ENCODE data around the gene LASP1NB.
"Not testable (repeated sequence)": the region's sequence is repeated elsewhere in the genome, so short reads cannot be mapped to it uniquely, and the experiment has no call there.

LASP1NB gene

GRCh38 chr17:38918129-38918913 is 7.1 kb upstream of the LASP1NB start:
- peaks cover 30% of the 10 kb centered on the region for H3K36me3 Mint-ChIP-seq (ENCODE audit: insufficient read depth)
- DNase-seq: no peak
- no peak overlapping the region for H3K4me3 Mint-ChIP-seq
- H3K27me3 Mint-ChIP-seq (ENCODE audit: low read depth): no peaks in the 10 kb centered on the region
- no peak for ATAC-seq
- H3K9me3 Mint-ChIP-seq: no peaks in the 10 kb centered on the region
- H3K4me1 Mint-ChIP-seq (ENCODE audit: low read depth): peaks cover 13% of the 10 kb centered on the region

- Mint-ChIP-seq H3K4me3 (no peak overlapping the region), H3K36me3 (ENCODE audit: insufficient read depth) (peaks cover 29% of the 10 kb centered on the region), H3K27me3 (ENCODE audit: low read depth) (no peaks in the 10 kb centered on the region), H3K9me3 (no peaks in the 10 kb centered on the region), H3K4me1 (ENCODE audit: low read depth) (peaks cover 14% of the 10 kb centered on the region)
- no peak for ATAC-seq
- DNase-seq: no peak
Measured at GRCh38 chr17:38918916-38919315, 6.5 kb upstream of the LASP1NB start.

GRCh38 chr17:38919316-38920078 is 5.9 kb upstream of the LASP1NB start:
- Mint-ChIP-seq H3K9me3 (no peaks in the 10 kb centered on the region), H3K4me1 (ENCODE audit: low read depth) (peaks cover 14% of the 10 kb centered on the region), H3K4me3 (no peak overlapping the region), H3K36me3 (ENCODE audit: insufficient read depth) (peaks cover 24% of the 10 kb centered on the region), H3K27me3 (ENCODE audit: low read depth) (no peaks in the 10 kb centered on the region)
- ATAC-seq (no peak), DNase-seq (no peak)

- Mint-ChIP-seq H3K4me3 (no peak overlapping the region), H3K4me1 (ENCODE audit: low read depth) (peaks cover 24% of the 10 kb centered on the region), H3K36me3 (ENCODE audit: insufficient read depth) (peaks cover 19% of the 10 kb centered on the region), H3K9me3 (no peaks in the 10 kb centered on the region), H3K27me3 (ENCODE audit: low read depth) (no peaks in the 10 kb centered on the region)
- DNase-seq: no peak
- ATAC-seq: no peak
Measured at GRCh38 chr17:38920374-38921291, 4.8 kb upstream of the LASP1NB start.

GRCh38 chr17:38921756-38922411 is 3.5 kb upstream of the LASP1NB start:
- Mint-ChIP-seq H3K9me3 (no peaks in the 10 kb centered on the region), H3K36me3 (ENCODE audit: insufficient read depth) (peaks cover 14% of the 10 kb centered on the region), H3K4me3 (no peak overlapping the region), H3K4me1 (ENCODE audit: low read depth) (peaks cover 37% of the 10 kb centered on the region), H3K27me3 (ENCODE audit: low read depth) (no peaks in the 10 kb centered on the region)
- DNase-seq (no peak), ATAC-seq (no peak)

DNA sequence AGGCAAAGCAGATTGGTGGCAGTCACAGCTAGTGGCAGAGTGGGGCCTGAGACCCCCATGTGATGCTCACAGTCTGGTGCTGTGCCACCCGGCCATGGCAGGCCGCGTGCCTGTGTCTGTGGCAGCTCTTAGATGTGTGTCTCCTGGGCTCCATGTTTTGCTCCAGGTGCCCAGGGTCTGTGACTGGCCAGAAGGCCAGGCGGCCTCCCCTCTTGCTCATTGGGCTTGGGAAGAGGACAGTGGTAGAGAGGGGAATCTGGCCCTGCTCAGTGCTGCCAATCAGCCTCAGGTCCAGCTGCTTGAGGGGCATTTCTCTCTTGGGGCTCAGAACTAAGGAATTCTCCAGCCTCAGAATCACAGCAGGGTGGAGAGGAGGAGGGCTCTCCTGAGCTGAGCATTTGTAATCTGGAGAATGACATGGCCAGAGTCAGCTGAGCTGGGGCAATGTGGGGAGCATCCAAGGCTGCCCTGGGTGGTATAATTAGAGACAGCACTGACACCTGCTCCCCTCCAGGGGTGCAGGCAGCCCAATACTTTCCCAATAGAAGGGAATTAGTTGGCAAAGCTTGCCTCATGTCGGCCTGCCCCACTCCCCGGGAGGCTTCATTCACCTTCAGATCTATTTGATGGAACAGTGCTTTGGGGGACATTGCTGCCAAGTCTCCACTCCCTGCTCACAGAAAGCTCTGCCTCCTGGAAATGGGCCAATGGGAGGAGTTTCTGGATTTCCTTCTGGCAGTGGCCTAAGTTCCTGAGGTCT is 2.7 kb upstream of the LASP1NB start:
- Mint-ChIP-seq H3K4me3 (no peak overlapping the region), H3K9me3 (no peaks in the 10 kb centered on the region), H3K27me3 (ENCODE audit: low read depth) (no peaks in the 10 kb centered on the region), H3K36me3 (ENCODE audit: insufficient read depth) (peaks cover 11% of the 10 kb centered on the region), H3K4me1 (ENCODE audit: low read depth) (peaks cover 37% of the 10 kb centered on the region)
- ATAC-seq (no peak), DNase-seq (no peak)

DNA sequence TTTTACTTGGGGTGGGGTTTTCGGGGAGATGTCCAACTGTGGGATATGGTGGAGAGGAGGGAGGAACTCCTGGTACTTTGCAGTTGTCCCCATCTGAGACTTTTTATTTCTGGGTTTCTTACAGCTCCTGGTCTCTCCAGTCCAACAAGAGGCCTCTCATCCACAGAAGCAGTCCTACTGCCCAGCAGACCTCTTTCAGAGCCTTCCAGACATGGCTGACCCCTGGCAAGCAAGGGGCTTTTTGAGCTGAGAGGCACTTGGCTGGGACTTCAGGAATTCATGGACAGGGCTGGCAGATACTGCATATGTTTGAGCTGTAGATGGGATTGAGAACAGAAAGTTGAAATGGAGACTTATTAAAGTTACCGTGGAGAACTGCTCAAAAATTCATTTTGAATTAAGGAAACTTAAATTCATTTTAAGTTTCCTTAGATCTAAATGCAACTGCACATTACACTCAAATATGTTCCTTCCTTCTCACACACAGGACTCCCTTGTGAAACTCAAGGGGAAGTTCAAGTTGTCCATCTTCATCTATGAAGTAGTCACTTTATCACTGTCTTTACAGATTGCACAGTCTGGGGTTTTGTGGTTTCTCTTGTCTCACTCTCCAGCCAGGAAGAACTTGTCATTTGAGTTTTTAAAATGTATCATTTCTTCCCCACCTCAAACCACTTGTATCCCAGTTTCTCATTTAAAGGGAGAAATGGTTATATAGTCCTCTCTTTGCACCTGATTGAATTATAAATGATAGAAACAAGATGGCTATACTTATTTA is 1.1 kb downstream of the LASP1NB start:
- peak; percentile 81 for ATAC-seq
- peaks cover 35% of the 10 kb centered on the region for H3K4me1 Mint-ChIP-seq (ENCODE audit: low read depth)
- no peak overlapping the region for H3K4me3 Mint-ChIP-seq
- H3K36me3 Mint-ChIP-seq (ENCODE audit: insufficient read depth): no peaks in the 10 kb centered on the region
- DNase-seq: no peak
- H3K9me3 Mint-ChIP-seq: no peaks in the 10 kb centered on the region
- H3K27me3 Mint-ChIP-seq (ENCODE audit: low read depth): no peaks in the 10 kb centered on the region

DNA sequence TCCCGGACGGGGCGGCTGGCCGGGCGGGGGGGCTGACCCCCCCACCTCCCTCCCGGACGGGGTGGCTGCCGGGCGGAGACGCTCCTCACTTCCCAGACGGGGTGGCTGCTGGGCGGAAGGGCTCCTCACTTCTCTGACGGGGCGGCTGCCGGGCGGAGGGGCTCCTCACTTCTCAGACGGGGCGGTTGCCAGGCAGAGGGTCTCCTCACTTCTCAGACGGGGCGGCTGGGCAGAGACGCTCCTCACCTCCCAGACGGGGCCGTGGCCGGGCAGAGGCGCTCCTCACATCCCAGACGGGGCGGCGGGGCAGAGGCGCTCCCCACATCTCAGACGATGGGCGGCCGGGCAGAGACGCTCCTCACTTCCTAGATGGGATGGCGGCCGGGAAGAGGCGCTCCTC is 5.4 kb downstream of the LASP1NB start:
- not testable (repeated sequence) for H3K9me3 Mint-ChIP-seq; ATAC-seq; H3K4me3 Mint-ChIP-seq; DNase-seq; H3K36me3 Mint-ChIP-seq (ENCODE audit: insufficient read depth); H3K27me3 Mint-ChIP-seq (ENCODE audit: low read depth)
- H3K4me1 Mint-ChIP-seq (ENCODE audit: low read depth): peaks cover 14% of the 10 kb centered on the region

DNA sequence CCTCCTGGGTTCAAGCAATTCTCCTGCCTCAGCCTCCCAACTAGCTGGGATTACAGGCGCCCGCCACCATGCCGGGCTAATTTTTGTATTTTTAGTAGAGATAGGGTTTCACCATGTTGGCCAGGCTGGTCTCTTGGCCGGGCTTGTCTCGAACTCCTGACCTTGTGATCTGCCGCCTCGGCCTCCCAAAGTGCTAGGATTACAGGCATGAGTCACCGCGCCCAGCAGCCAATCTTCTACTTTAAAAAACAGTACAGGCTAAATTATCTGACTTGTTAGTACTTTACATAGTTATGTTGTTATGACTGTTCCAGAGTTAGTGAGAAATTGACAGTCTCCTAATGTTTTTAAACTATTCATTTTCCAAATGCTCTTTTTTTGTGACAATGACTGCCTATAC is 8.5 kb downstream of the LASP1NB start:
- not testable (repeated sequence) for ATAC-seq; H3K9me3 Mint-ChIP-seq; H3K27me3 Mint-ChIP-seq (ENCODE audit: low read depth); H3K36me3 Mint-ChIP-seq (ENCODE audit: insufficient read depth); H3K4me3 Mint-ChIP-seq; DNase-seq; H3K4me1 Mint-ChIP-seq (ENCODE audit: low read depth)

DNA sequence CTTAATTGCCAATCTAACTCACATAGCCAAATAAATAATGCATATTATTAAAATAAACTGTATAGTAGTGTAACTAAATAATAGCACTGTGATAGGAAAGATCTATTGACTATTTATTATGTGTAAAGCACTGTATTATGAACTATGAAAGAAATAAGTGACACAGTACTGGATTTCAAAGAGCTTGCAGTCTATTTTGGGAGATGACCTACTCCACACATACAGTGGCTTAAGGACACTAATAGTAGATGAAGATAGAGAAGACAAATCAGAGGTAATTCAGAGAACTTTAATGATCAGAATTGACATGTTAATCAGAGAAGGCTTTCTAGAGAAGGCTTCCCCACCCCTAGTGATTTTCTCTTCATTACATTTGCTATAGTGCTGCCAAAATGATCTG is 14.6 kb downstream of the LASP1NB start:
- ATAC-seq (no peak), DNase-seq (no peak)
- Mint-ChIP-seq H3K4me1 (ENCODE audit: low read depth) (peaks cover 3% of the 10 kb centered on the region), H3K9me3 (no peaks in the 10 kb centered on the region), H3K27me3 (ENCODE audit: low read depth) (no peaks in the 10 kb centered on the region), H3K4me3 (no peak overlapping the region), H3K36me3 (ENCODE audit: insufficient read depth) (no peaks in the 10 kb centered on the region)

DNA sequence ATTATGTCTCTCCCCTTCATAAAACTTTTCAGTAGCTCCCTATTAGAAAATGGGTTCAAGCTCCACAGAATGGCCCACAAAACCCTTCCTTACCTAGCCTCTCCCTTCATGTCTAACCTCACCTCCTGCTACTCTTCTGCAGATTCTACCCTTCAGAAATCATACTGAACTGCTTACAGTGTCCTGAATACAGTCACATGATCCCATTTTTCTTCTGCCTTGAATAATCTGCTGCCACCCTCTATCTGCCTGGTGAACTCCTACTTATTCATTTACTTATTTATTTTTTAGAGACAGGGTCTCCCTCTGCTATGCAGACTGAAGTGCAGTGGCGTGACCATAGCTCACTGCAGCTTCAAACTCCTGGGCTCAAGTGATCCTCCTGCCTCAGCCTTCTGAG is 15.0 kb downstream of the LASP1NB start:
- no peak for DNase-seq
- H3K4me1 Mint-ChIP-seq (ENCODE audit: low read depth): peaks cover 3% of the 10 kb centered on the region
- H3K9me3 Mint-ChIP-seq: no peaks in the 10 kb centered on the region
- H3K4me3 Mint-ChIP-seq: no peak overlapping the region
- no peaks in the 10 kb centered on the region for H3K27me3 Mint-ChIP-seq (ENCODE audit: low read depth)
- ATAC-seq: no peak
- H3K36me3 Mint-ChIP-seq (ENCODE audit: insufficient read depth): no peaks in the 10 kb centered on the region

- DNase-seq (no peak), ATAC-seq (no peak)
- Mint-ChIP-seq H3K9me3 (no peaks in the 10 kb centered on the region), H3K27me3 (ENCODE audit: low read depth) (no peaks in the 10 kb centered on the region), H3K36me3 (ENCODE audit: insufficient read depth) (no peaks in the 10 kb centered on the region), H3K4me1 (ENCODE audit: low read depth) (peaks cover 3% of the 10 kb centered on the region), H3K4me3 (no peak overlapping the region)
Measured at GRCh38 chr17:38942696-38943334, 17.4 kb downstream of the LASP1NB start.

Data from activated T-cell treated with anti-CD3 and anti-CD28 coated beads, Interleukin-2, amount 50 U/mL, for 4 hours (primary cell).